ENCODE data around the gene PCCA.

DNA sequence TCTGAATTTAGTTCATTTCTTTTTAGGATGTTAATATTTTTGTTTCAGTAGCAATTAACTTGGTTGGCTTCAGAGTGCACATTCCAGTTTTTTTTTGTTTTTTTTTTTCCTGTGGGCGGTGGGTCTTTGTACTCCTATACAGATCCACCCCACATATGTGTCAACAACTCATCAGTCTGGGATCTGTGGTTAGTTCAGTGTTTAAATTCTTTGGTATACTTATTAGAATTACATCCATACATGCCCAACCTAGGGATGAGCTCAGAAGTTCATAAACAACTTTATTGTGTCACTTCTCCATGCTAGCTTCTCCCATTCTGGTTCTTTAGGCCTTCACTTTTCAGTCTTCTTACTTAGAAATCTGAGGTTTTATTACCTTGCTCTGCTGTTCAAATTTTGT, 50.9 kb downstream of the PCCA start:
- TF ChIP-seq CTCF (IDR thresholded peaks at IDR 0.05) (no peak), POLR2A (IDR thresholded peaks at IDR 0.05) (no peak)

Data from adrenal gland (tissue), 5 donors.